ENCODE results near the gene ZNF217.

- TF ChIP-seq CTCF (IDR thresholded peaks at IDR 0.05; ENCODE audit: extremely low read depth in 1 of 2, insufficient read depth in 1 of 2, low read depth in 1 of 2, low read length in 2 of 2) (no peak), POLR2A (IDR thresholded peaks at IDR 0.05; ENCODE audit: low read depth, low read length) (no peak)
Measured at GRCh38 chr20:53522026-53522425, 71.6 kb downstream of the ZNF217 start.

Measured in endothelial cell of umbilical vein (primary cell).